ENCODE results near the gene CASK.

The CASK gene

GRCh38 chrX:41666251-41666650, 257.1 kb downstream of the CASK start:
- no peaks in the 10 kb centered on the region for H3K4me1 ChIP-seq (ENCODE audit: control insufficient read depth in 1 of 2, insufficient read depth in 1 of 2, low read depth in 1 of 2, low read length in 1 of 2)
- no peaks in the 10 kb centered on the region for H3K27me3 ChIP-seq
- H3K36me3 ChIP-seq: no peaks in the 10 kb centered on the region
- no peaks in the 10 kb centered on the region for H3K9me3 ChIP-seq
- TF ChIP-seq CTCF (IDR thresholded peaks at IDR 0.05): no peak
- no peak overlapping the region for H3K27ac ChIP-seq
- no peak overlapping the region for H3K4me3 ChIP-seq (ENCODE audit: low read depth in 1 of 2, low read length in 1 of 2)

GRCh38 chrX:41665686-41666085, 257.7 kb downstream of the CASK start:
- Histone ChIP-seq H3K27ac (no peak overlapping the region), H3K4me3 (ENCODE audit: low read depth in 1 of 2, low read length in 1 of 2) (no peak overlapping the region), H3K9me3 (no peaks in the 10 kb centered on the region), H3K27me3 (no peaks in the 10 kb centered on the region), H3K4me1 (ENCODE audit: control insufficient read depth in 1 of 2, insufficient read depth in 1 of 2, low read depth in 1 of 2, low read length in 1 of 2) (no peaks in the 10 kb centered on the region), H3K36me3 (no peaks in the 10 kb centered on the region)
- TF ChIP-seq CTCF (IDR thresholded peaks at IDR 0.05): no peak

- Histone ChIP-seq H3K27me3 (no peaks in the 10 kb centered on the region), H3K9me3 (no peaks in the 10 kb centered on the region), H3K27ac (no peak overlapping the region), H3K4me3 (ENCODE audit: low read depth in 1 of 2, low read length in 1 of 2) (no peak overlapping the region), H3K4me1 (ENCODE audit: control insufficient read depth in 1 of 2, insufficient read depth in 1 of 2, low read depth in 1 of 2, low read length in 1 of 2) (no peaks in the 10 kb centered on the region), H3K36me3 (no peaks in the 10 kb centered on the region)
- TF ChIP-seq CTCF (IDR thresholded peaks at IDR 0.05): no peak
Measured at GRCh38 chrX:41664908-41665307, 258.4 kb downstream of the CASK start.

GRCh38 chrX:41664375-41664901, 258.9 kb downstream of the CASK start:
- no peaks in the 10 kb centered on the region for H3K4me1 ChIP-seq (ENCODE audit: control insufficient read depth in 1 of 2, insufficient read depth in 1 of 2, low read depth in 1 of 2, low read length in 1 of 2)
- H3K27me3 ChIP-seq: no peaks in the 10 kb centered on the region
- no peak overlapping the region for H3K27ac ChIP-seq
- TF ChIP-seq CTCF (IDR thresholded peaks at IDR 0.05): no peak
- H3K9me3 ChIP-seq: no peaks in the 10 kb centered on the region
- H3K36me3 ChIP-seq: no peaks in the 10 kb centered on the region
- no peak overlapping the region for H3K4me3 ChIP-seq (ENCODE audit: low read depth in 1 of 2, low read length in 1 of 2)

GRCh38 chrX:41661366-41662095, 261.8 kb downstream of the CASK start:
- no peaks in the 10 kb centered on the region for H3K4me1 ChIP-seq (ENCODE audit: control insufficient read depth in 1 of 2, insufficient read depth in 1 of 2, low read depth in 1 of 2, low read length in 1 of 2)
- no peaks in the 10 kb centered on the region for H3K9me3 ChIP-seq
- no peaks in the 10 kb centered on the region for H3K36me3 ChIP-seq
- no peaks in the 10 kb centered on the region for H3K27me3 ChIP-seq
- no peak for TF ChIP-seq CTCF (IDR thresholded peaks at IDR 0.05)
- H3K4me3 ChIP-seq (ENCODE audit: low read depth in 1 of 2, low read length in 1 of 2): no peak overlapping the region
- H3K27ac ChIP-seq: no peak overlapping the region

Measured in neutrophil (primary cell).